Bone marrow (tissue), 2 donors: ENCODE results near the gene FRK.
"Not testable (repeated sequence)": the region's sequence is repeated elsewhere in the genome, so short reads cannot be mapped to it uniquely, and the experiment has no call there.

Experiments used
- DNase-seq, 2 donors: peaks; one replicate each; lab custom pipeline; 2025; lab: John Stamatoyannopoulos, UW

Gene FRK

GRCh38 chr6:115937502-115937901 lies 123.2 kb downstream of the FRK start:
- DNase-seq = not testable (repeated sequence)

DNA sequence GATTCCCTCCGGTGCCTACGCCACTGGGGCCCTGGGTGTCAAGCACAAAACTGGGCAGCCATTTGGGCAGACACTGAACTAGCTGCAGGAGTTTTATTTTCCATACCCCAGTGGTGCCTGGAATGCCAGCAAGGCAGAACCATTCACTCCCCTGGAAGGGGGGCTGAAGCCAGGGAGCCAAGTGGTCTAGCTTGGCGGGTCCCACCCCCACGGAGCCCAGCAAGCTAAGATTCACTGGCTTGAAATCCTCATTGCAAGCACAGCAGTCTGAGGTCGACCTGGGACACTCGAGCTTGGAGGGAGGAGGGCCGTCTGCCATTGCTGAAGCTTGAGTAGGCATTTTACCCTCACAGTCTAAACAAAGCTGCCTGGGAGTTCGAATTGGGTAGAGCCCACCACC lies 125.3 kb downstream of the FRK start:
- no peak for DNase-seq

DNA sequence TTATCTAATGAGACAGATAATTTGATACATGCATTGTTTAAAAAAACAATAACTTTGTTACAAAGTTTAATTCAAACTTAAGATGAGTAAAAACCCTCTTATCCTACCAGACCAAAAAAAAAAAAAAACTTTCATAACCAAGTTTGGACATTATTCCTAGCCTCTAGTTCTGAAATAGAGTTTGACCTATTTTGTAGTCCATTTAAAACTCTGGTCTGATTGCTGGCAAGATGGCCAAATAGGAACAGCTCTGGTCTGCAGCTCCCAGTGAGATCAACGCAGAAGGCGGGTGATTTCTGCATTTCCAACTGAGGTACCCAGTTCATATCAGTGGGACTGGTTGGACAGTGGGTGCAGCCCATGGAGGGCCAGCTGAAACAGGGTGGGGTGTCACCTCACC lies 125.9 kb downstream of the FRK start:
- DNase-seq = no peak

DNA sequence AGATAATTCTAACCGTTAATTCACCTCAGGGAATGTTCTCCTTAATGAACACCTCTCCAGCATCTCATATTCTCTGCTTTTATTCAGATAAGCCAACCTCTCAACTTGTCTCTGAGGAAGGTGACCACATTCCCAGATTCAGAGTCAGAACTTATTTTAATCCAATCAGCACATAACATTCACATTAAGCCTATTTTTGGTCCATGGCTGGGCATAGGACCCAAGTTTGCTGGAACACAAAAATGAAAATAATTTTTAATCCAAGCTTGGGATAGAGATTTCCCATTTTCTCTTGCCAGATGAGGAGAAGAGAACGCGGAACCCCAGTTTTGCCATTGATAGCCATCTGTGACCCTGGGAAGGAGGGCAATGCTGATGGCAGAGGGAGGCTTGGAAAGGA lies 126.5 kb downstream of the FRK start:
- DNase-seq = no peak

DNA sequence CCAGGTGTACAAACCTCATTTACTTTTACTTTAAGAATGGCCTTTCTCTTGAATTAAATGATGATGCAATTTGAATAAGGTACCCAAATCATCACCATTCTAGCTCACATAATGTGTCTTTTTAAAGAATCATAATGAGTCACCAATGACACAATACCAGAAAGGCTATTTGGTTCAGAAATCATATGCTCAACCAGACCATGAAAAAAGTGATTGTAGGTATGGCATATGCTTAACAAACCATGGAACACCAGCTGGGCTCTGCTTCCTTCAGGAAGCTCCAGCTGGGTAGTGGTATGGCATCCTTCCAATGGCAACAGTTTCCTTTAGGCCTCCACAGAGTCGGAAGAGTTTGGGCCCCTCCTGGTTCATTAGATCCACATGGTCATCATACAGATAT lies 128.2 kb downstream of the FRK start:
- DNase-seq = no peak

DNA sequence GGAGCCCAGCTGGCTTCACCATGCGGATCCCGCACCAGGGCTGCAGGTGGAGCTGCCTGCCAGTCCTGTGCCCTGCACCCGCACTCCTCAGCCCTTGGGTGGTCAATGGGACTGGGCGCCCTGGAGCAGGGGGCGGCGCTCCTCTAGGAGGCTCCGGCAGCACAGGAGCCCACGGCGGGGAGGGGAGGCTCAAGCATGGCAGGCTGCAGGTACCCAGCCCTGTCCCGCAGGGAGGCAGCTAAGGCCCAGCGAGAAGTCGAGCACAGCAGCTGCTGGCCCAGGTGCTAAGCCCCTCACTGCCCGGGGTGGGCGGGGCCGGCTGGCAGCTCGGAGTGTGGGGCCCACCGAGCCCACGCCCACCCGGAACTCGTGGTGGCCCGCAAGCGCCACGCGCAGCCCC lies 132.7 kb downstream of the FRK start:
- not testable (repeated sequence) for DNase-seq

DNA sequence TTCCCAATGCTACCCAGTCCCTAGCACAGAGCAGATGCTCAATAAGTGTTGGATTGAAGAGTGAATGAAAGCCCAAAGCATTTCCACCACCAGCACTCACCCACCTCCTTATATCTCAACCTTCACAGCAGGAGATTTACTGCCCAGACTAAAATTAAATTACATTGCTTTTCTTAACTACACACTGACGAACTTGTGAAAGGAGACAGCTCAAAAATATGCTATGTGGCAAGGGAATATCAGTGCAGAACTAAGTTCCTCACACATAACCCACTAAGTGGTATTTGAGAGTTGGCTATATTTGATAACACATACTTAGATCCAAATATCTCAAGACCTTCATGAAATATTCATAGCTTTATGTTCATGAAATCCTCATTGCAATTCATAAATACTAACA lies 137.7 kb downstream of the FRK start:
- no peak for DNase-seq

DNA sequence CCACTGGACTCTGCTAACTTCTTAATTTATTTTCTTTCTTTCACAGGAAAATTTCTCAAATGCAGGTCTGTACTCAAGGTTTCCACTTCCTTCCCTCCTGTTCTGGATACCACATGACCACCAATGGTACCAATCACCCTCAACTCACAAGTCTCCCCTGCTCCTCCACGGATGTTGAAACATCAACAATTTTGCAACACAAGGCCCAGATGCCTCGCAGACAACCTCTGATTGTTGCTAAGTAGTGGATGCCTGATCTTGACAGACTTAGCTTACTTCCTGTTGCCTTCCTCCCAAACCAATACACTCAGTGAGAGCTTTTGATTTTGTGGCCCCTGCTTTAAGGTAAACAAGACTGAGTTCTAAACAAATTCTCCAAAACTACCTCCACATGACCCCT lies 146.6 kb downstream of the FRK start:
- no peak for DNase-seq

GRCh38 chr6:115909923-115910546 lies 150.7 kb downstream of the FRK start:
- no peak for DNase-seq

DNA sequence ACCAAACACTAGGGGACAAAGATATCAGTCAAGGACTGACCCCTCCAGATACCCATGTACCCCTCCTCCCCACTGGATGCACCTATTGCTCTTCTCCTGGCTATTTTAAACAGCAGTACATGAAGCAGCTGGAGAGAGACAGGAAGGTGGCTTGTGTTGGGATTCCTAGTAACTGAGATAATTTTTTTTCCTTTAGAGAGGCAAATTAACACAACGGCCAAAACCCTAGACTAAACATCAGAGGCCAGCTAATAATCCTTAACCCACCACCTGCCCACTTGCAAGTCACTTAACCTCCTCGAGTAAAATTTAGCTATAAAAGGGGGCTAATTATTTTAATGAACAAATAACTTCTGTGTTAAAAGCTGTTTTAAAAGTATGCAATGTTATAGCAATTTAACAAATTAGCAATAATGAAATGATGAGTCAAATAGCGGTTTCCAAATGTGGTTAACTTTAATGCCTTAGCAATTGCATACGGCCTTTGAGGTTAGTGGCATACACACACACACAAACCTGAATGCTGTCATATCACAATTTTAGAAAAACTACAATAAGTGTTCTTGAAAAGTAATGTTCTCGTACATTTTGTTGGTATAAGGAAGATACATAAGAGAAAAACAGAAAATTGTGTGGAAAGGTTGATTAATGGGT lies 151.7 kb downstream of the FRK start:
- DNase-seq = no peak

GRCh38 chr6:115905471-115905870 lies 155.2 kb downstream of the FRK start:
- no peak for DNase-seq

DNA sequence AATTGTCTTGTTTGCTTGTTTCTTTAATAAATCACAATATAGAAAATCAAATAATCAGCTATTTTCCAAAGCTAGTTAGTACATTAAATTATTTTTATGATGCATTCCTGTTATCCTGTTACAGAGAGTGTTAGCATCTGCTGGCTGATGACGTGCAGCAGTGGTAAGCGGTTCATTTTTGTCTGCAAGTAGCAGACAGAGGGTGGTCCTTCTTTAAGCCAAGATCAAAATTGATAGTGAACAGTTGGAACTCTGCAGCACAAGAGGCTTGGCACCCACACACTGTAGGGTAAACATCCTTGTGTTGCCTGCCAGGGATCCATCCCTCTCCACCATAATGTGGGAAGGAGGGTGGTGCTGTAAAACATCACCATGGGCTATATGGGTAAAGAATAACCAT lies 158.3 kb downstream of the FRK start:
- DNase-seq = no peak

DNA sequence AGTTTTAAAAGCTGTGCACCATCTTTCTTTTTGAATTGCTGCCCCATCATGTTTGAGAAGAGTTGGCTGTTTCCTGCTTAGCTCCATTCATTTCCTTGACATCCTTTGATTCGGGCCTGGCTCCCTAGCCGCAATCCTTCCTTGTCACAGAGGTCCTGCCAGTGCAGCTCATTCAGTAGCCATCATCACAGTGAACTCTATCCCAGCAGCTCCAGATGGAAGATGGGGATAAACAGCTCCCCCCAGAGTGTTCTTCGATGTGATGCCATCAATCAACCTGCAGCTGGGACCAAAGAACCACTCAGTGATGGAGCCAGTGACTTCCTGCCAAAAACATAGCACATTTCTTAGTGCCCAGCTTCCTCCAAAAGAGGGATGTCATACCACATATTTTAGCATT lies 158.8 kb downstream of the FRK start:
- no peak for DNase-seq

DNA sequence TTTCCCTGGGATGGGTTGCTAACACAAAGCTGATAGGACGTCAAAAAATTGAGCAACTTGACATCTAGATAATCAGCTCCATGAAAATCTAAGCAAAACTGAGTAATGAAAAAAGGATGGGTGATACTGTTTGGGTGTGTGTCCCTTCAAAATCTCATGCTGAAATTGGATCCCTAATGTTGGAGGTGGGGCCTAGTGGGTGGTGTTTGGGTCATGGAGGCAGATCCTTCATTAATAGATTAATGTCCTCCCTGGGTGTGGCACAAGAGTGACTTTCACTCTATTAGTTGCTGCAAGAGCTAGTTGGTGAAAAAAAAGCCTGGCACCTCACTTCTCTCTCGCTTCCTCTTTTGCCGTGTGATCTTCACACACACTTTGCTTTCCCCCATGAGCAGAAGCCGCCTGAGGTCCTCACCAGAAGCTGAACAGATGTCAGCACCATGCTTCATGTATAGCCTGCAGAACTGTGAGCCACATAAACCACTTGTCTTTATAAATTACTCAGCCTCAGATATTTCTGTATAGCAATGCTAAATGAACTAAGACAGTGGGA lies 160.9 kb downstream of the FRK start:
- no peak for DNase-seq

GRCh38 chr6:115898246-115898645 lies 162.4 kb downstream of the FRK start:
- DNase-seq = no peak

DNA sequence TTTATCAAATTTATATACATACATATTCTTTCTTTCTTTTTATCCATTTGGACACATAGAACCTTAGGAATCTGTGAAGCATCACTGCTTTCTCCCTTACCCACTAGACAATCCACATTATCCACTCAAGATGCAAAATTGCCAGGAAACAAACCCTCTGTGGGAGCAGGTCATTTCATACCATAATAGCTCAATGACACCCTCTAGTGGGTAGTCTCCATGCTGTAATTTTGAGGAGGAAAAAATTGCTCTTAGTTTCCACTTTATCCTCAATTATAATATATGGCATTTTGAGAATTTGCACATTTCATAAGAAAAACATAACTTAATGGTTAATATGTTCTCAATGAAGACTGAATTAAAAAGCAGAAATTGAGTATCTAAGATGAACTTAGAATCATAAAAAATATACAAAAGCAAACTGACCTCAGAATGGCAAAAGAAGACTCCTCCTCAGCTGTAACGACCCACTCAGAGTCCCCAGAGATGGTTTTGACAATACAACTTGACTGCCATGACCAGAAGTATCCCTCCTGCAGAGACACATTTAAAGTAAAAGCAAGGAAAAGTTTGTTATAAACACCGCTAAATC lies 164.1 kb downstream of the FRK start:
- DNase-seq = no peak

GRCh38 chr6:115894426-115894992 lies 166.2 kb downstream of the FRK start:
- DNase-seq = no peak

DNA sequence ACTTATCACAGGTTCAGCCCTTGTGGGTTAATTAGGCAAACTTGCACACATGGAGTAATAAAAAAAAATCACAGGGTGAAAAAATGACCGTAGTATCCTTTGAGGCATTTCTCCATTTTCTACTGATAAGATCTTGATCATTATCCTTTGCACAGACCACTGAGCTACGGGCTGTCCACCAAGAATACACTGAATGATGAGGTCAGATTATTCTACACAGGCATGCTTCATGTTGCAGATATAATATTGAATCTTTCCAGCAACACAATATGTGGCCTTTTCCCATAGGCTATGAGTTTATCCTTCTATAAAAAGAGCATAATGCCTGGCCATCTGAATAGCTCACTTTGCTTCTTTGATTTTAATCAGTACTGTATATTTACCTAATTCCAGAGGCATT lies 168.9 kb downstream of the FRK start:
- DNase-seq = no peak

DNA sequence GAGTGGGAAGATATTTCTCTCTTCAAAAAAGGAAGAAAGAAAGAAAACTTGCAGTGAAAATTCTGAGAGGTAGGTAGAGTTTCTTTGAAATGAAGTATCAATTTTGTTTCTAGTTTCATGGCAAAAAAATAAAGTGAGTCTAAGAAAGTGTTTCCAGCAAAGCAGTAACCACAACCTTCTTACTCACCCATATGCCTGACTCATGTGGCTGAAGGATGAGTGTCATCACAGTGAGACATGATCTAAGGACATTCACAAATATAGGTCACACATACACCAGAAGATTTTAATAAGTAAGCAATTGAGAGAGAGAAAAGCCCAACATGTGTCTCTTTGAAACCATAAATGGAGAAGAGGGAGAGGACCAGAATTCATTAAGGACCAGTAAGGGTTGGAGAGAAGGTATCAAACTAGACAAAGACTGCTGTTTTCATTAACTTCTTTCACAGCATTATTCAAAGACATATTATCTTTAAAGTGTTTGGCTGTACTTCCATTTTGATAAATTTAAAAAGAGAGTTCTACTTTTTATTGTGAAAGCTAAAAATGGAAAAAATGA lies 169.5 kb downstream of the FRK start:
- no peak for DNase-seq

DNA sequence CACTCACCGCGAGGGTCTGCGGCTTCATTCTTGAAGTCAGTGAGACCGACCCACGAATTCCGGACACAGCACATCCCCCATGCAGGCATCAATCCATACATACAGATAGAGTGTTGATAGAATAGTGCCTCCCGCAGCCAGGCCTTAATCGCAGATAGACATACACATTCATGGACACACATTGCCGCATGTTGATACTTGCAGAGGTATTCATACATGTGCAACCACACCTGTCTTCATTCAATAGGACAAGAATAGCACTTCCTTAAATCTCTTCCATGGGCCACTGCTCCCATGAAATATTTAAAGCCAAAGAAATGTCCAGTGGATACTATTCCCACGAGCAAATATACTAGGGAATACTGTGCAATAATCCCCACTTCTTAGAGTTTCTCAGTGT lies 170.5 kb downstream of the FRK start:
- DNase-seq = no peak

- not testable (repeated sequence) for DNase-seq
Observed at GRCh38 chr6:115888687-115889470, 171.8 kb downstream of the FRK start.

DNA sequence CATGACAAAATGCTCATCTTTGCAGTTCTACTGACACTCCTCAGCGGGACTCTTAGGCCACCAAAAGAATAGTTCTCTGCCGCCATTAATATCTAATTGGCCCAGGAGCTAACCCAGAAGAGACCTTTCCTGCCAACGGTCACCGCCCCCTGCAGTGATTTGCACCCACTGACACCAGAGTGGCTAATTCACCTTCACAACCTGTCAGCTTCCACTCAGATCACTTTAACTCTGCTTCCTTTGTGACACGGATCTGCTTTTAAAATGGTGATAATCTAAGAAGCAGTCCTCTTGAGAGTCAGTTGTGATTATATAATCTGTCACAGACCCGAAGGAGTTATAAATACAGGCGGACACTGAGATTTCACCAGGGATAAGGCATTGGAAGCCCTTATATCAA lies 172.8 kb downstream of the FRK start:
- no peak for DNase-seq
